Liver (tissue), 9 donors: ENCODE results near the gene SDSL. TPM values are rescaled to one million over a fixed set of nuclear protein-coding genes. Genes with fewer than 3 reads are reported as not detected.

Experiments used
- DNase-seq: peaks from one replicate; pipeline ENCODE4 v3.0.0-alpha.2; 2017; ENCODE audit warnings: low spot score
- H3K27ac ChIP-seq, 2 donors: one replicate each; pipeline ENCODE4 v1.7.0; 2013; ENCODE audit warnings: inconsistent platforms in 2 of 2, low read length in 2 of 2, control low read depth in 1 of 2, low read depth in 1 of 2, mild to moderate bottlenecking in 1 of 2
- H3K27me3 ChIP-seq, 4 donors: one replicate each; pipeline versions ENCODE4 v1.6.1 to v1.7.0; 2013; ENCODE audit warnings: low read length in 3 of 4, inconsistent platforms in 1 of 4, mild to moderate bottlenecking in 1 of 4, moderate library complexity in 1 of 4; ENCODE audit not compliant: control insufficient read depth in 4 of 4, insufficient read depth in 4 of 4
- H3K36me3 ChIP-seq, 4 donors: one replicate each; pipeline versions ENCODE4 v1.6.1 to v1.7.0; 2013; ENCODE audit warnings: low read length in 3 of 4, mild to moderate bottlenecking in 3 of 4, low read depth in 1 of 4, moderate library complexity in 1 of 4; ENCODE audit not compliant: control insufficient read depth in 4 of 4, insufficient read depth in 3 of 4
- H3K4me1 ChIP-seq, 4 donors: one replicate each; pipeline versions ENCODE4 v1.6.1 to v1.7.0; 2013; ENCODE audit warnings: low read length in 3 of 4, mild to moderate bottlenecking in 3 of 4, moderate library complexity in 1 of 4; ENCODE audit not compliant: control insufficient read depth in 4 of 4, insufficient read depth in 4 of 4
- H3K4me3 ChIP-seq, 3 donors: one replicate each; pipeline versions ENCODE4 v1.6.1 to v1.7.0; 2013; ENCODE audit warnings: low read length in 3 of 3, control low read depth in 1 of 3, low read depth in 1 of 3, mild to moderate bottlenecking in 1 of 3
- H3K9ac ChIP-seq, 2 donors: one replicate each; pipeline ENCODE4 v1.7.0; 2013; ENCODE audit warnings: low read length in 2 of 2, mild to moderate bottlenecking in 2 of 2, moderate library complexity in 2 of 2, control low read depth in 1 of 2, low read depth in 1 of 2
- H3K9me3 ChIP-seq, 4 donors: one replicate each; pipeline versions ENCODE4 v1.6.1 to v1.7.0; 2013; ENCODE audit warnings: low read length in 3 of 4; ENCODE audit not compliant: control insufficient read depth in 4 of 4
- EGR1 ChIP-seq, 2 donors: IDR thresholded peaks; 2 replicates each; pipeline ENCODE4 v1.6.1; 2016 to 2018; ENCODE audit warnings: antibody characterized with exemption in 2 of 2, low read depth in 2 of 2
- FOXA1 ChIP-seq: IDR thresholded peaks from 2 replicates; pipeline ENCODE4 v1.6.1; 2016; ENCODE audit warnings: antibody characterized with exemption
- FOXA2 ChIP-seq: IDR thresholded peaks from 2 replicates; pipeline ENCODE4 v1.6.1; 2016; ENCODE audit warnings: antibody characterized with exemption
- GABPA ChIP-seq, 2 donors: IDR thresholded peaks in 1 of 2; conservative IDR thresholded peaks in 1 of 2; 2 replicates each; pipeline ENCODE4 v1.6.1; 2016; ENCODE audit warnings: antibody characterized with exemption in 2 of 2, mild to moderate bottlenecking in 1 of 2, moderate library complexity in 1 of 2
- HNF4A ChIP-seq, 2 donors: conservative IDR thresholded peaks; 2 replicates each; pipeline ENCODE4 v1.6.1; 2016; ENCODE audit warnings: antibody characterized with exemption in 2 of 2, mild to moderate bottlenecking in 2 of 2
- HNF4G ChIP-seq: IDR thresholded peaks from 2 replicates; pipeline ENCODE4 v1.6.1; 2016; ENCODE audit warnings: antibody characterized with exemption
- JUND ChIP-seq, 2 donors: IDR thresholded peaks; 2 replicates each; pipeline ENCODE4 v1.6.1; 2016; ENCODE audit warnings: antibody characterized with exemption in 2 of 2
- NR2F2 ChIP-seq: IDR thresholded peaks from 2 replicates; pipeline ENCODE4 v1.6.1; 2016; ENCODE audit warnings: antibody characterized with exemption
- RAD21 ChIP-seq, 2 donors: IDR thresholded peaks; 2 replicates each; pipeline ENCODE4 v1.6.1; 2016; ENCODE audit warnings: antibody characterized with exemption in 2 of 2, mild to moderate bottlenecking in 2 of 2
- RXRA ChIP-seq, 2 donors: IDR thresholded peaks; 2 replicates each; pipeline ENCODE4 v1.6.1; 2017 to 2018; ENCODE audit warnings: antibody characterized with exemption in 2 of 2, mild to moderate bottlenecking in 1 of 2
- SP1 ChIP-seq: IDR thresholded peaks from 2 replicates; pipeline ENCODE4 v1.6.1; 2018; ENCODE audit warnings: antibody characterized with exemption, mild to moderate bottlenecking
- TAF1 ChIP-seq: conservative IDR thresholded peaks from 2 replicates; pipeline ENCODE4 v1.6.1; 2016; ENCODE audit warnings: antibody characterized with exemption, mild to moderate bottlenecking
- YY1 ChIP-seq: IDR thresholded peaks from 2 replicates; pipeline ENCODE4 v1.6.1; 2016; ENCODE audit warnings: antibody characterized with exemption, mild to moderate bottlenecking
- WGBS: extraction: QIAGEN DNeasy Blood & Tissue Kit; methylation state at CpG from one replicate; pipeline ENCODE4 v1.1.7; 2013; 5-methylcytosine and 5-hydroxymethylcytosine counted together
- polyA plus RNA-seq, 2 donors: library from polyadenylated mRNA; stranded (reverse) in 1 of 2; unstranded in 1 of 2; fragments of 200-250 nt in 1 of 2; fragments of >200 nt in 1 of 2; fragmentation: Nextera tagmentation in 1 of 2; extraction: Ambion mirVana in 1 of 2; gene quantifications; one replicate each; pipeline versions ENCODE4 v1.2.1 to v1.2.3, GENCODE V29; 2013 to 2015
- total RNA-seq, 2 donors: library from RNA; depleted of rRNA; stranded (reverse); fragments of >200 nt; gene quantifications; one replicate each; pipeline ENCODE4 v1.2.3, GENCODE V29; 2014
- TF ChIP-seq, protein P1 (sequence below): fragments of 150-350 bp; IDR thresholded peaks from 2 replicates; pipeline ENCODE4 v1.5.1; 2017; ENCODE audit warnings: improper control_type of control experiment, low read depth, low read length; ENCODE audit not compliant: missing input control
- TF ChIP-seq, protein P2 (sequence below): IDR thresholded peaks from 2 replicates; pipeline ENCODE4 v1.6.1; 2016; ENCODE audit warnings: antibody characterized with exemption, mild to moderate bottlenecking
- TF ChIP-seq, protein P3 (sequence below): IDR thresholded peaks from 2 replicates; pipeline ENCODE4 v1.6.1; 2016; ENCODE audit warnings: antibody characterized with exemption
- TF ChIP-seq, protein P4 (sequence below): IDR thresholded peaks from 2 replicates; pipeline ENCODE4 v1.6.1; 2016; ENCODE audit warnings: antibody characterized with exemption
- TF ChIP-seq, protein P5 (sequence below): IDR thresholded peaks from 2 replicates; pipeline ENCODE4 v1.6.1; 2016; ENCODE audit warnings: antibody characterized with exemption
- donor health status: healthy.
- donor health status: healthy.
- donor health status: healthy.
- donor health status: healthy.
- donor health status: healthy.

Gene SDSL
- total and polyA plus RNA-seq, 4 donors: 22.4 to 93.1 (median 33.7) TPM

DNA sequence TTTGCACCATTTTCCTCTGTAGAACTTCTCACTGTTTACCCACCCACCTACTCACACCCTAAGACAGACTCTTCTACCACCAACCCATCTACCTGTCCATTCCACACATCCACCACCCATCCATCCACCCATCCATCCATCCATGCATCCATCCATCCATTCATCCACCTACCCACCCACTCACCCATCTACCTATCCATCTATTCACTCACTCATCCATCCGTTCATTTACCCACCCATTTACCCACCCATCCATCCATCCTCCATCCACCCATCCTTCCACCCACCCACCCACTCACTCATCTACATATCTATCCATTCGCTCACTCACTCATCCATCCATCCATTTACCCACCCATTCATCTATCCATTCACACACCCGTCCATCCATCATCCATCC lies 48.7 kb upstream of the SDSL start:
- Histone ChIP-seq H3K4me3 (no peak overlapping the region), H3K9ac (no peak overlapping the region)
- 96% methylated on average over 3 of the region's 3 CpGs for WGBS

More for the DNA sequence above, 48.7 kb upstream of the SDSL start:
- no peaks in the 10 kb centered on the region for H3K27me3 ChIP-seq
- H3K4me1 ChIP-seq: no peaks in the 10 kb centered on the region
- no peaks in the 10 kb centered on the region for H3K9me3 ChIP-seq
- TF ChIP-seq RXRA (IDR thresholded peaks at IDR 0.05): no peak
- TF ChIP-seq, protein P1, sequence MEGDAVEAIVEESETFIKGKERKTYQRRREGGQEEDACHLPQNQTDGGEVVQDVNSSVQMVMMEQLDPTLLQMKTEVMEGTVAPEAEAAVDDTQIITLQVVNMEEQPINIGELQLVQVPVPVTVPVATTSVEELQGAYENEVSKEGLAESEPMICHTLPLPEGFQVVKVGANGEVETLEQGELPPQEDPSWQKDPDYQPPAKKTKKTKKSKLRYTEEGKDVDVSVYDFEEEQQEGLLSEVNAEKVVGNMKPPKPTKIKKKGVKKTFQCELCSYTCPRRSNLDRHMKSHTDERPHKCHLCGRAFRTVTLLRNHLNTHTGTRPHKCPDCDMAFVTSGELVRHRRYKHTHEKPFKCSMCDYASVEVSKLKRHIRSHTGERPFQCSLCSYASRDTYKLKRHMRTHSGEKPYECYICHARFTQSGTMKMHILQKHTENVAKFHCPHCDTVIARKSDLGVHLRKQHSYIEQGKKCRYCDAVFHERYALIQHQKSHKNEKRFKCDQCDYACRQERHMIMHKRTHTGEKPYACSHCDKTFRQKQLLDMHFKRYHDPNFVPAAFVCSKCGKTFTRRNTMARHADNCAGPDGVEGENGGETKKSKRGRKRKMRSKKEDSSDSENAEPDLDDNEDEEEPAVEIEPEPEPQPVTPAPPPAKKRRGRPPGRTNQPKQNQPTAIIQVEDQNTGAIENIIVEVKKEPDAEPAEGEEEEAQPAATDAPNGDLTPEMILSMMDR: no peak
- no peak for TF ChIP-seq FOXA2
- no peak for TF ChIP-seq NR2F2
- no peak for TF ChIP-seq HNF4G
- no peak for TF ChIP-seq HNF4A (conservative IDR thresholded peaks at IDR 0.05)
- TF ChIP-seq, protein P2, sequence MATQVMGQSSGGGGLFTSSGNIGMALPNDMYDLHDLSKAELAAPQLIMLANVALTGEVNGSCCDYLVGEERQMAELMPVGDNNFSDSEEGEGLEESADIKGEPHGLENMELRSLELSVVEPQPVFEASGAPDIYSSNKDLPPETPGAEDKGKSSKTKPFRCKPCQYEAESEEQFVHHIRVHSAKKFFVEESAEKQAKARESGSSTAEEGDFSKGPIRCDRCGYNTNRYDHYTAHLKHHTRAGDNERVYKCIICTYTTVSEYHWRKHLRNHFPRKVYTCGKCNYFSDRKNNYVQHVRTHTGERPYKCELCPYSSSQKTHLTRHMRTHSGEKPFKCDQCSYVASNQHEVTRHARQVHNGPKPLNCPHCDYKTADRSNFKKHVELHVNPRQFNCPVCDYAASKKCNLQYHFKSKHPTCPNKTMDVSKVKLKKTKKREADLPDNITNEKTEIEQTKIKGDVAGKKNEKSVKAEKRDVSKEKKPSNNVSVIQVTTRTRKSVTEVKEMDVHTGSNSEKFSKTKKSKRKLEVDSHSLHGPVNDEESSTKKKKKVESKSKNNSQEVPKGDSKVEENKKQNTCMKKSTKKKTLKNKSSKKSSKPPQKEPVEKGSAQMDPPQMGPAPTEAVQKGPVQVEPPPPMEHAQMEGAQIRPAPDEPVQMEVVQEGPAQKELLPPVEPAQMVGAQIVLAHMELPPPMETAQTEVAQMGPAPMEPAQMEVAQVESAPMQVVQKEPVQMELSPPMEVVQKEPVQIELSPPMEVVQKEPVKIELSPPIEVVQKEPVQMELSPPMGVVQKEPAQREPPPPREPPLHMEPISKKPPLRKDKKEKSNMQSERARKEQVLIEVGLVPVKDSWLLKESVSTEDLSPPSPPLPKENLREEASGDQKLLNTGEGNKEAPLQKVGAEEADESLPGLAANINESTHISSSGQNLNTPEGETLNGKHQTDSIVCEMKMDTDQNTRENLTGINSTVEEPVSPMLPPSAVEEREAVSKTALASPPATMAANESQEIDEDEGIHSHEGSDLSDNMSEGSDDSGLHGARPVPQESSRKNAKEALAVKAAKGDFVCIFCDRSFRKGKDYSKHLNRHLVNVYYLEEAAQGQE: no peak
- TF ChIP-seq SP1: no peak
- TF ChIP-seq RAD21 (IDR thresholded peaks at IDR 0.05): no peak
- TF ChIP-seq, protein P3, sequence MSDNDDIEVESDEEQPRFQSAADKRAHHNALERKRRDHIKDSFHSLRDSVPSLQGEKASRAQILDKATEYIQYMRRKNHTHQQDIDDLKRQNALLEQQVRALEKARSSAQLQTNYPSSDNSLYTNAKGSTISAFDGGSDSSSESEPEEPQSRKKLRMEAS: no peak
- no peak for TF ChIP-seq JUND (IDR thresholded peaks at IDR 0.05)
- TF ChIP-seq TAF1: no peak
- no peak for TF ChIP-seq EGR1 (IDR thresholded peaks at IDR 0.05; ENCODE audit: low read depth in 2 of 2)
- TF ChIP-seq, protein P4, sequence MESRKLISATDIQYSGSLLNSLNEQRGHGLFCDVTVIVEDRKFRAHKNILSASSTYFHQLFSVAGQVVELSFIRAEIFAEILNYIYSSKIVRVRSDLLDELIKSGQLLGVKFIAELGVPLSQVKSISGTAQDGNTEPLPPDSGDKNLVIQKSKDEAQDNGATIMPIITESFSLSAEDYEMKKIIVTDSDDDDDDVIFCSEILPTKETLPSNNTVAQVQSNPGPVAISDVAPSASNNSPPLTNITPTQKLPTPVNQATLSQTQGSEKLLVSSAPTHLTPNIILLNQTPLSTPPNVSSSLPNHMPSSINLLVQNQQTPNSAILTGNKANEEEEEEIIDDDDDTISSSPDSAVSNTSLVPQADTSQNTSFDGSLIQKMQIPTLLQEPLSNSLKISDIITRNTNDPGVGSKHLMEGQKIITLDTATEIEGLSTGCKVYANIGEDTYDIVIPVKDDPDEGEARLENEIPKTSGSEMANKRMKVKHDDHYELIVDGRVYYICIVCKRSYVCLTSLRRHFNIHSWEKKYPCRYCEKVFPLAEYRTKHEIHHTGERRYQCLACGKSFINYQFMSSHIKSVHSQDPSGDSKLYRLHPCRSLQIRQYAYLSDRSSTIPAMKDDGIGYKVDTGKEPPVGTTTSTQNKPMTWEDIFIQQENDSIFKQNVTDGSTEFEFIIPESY: no peak
- TF ChIP-seq FOXA1: no peak
- TF ChIP-seq YY1: no peak
- no peak for TF ChIP-seq GABPA (IDR thresholded peaks at IDR 0.05 in 1 of 2, conservative IDR thresholded peaks at IDR 0.05 in 1 of 2)
- TF ChIP-seq, protein P5, sequence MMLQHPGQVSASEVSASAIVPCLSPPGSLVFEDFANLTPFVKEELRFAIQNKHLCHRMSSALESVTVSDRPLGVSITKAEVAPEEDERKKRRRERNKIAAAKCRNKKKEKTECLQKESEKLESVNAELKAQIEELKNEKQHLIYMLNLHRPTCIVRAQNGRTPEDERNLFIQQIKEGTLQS: no peak
- DNase-seq: no peak
- H3K27ac ChIP-seq: no peak overlapping the region
- peaks cover 6 to 11% (median 7%) of the 10 kb centered on the region in 4 donors for H3K36me3 ChIP-seq
